ENCODE measurements around the gene DCBLD2. TPM values are rescaled to one million over a fixed set of nuclear protein-coding genes. Genes with fewer than 3 reads are reported as not detected.

DCBLD2 gene
- total and polyA plus RNA-seq, 9 donors = 13.5 to 58.7 (median 38.0) TPM

- 29 to 70% (median 32%) methylated on average over 5 of the region's 5 CpGs for WGBS, 3 donors
- no peak overlapping the region for H3K27ac ChIP-seq
- intact Hi-C loops (cut with DNase I) = no loop called here
- no peak for DNase-seq
- TF ChIP-seq, protein P1, sequence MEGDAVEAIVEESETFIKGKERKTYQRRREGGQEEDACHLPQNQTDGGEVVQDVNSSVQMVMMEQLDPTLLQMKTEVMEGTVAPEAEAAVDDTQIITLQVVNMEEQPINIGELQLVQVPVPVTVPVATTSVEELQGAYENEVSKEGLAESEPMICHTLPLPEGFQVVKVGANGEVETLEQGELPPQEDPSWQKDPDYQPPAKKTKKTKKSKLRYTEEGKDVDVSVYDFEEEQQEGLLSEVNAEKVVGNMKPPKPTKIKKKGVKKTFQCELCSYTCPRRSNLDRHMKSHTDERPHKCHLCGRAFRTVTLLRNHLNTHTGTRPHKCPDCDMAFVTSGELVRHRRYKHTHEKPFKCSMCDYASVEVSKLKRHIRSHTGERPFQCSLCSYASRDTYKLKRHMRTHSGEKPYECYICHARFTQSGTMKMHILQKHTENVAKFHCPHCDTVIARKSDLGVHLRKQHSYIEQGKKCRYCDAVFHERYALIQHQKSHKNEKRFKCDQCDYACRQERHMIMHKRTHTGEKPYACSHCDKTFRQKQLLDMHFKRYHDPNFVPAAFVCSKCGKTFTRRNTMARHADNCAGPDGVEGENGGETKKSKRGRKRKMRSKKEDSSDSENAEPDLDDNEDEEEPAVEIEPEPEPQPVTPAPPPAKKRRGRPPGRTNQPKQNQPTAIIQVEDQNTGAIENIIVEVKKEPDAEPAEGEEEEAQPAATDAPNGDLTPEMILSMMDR (IDR thresholded peaks at IDR 0.05) = no peak
- TF ChIP-seq EP300 (IDR thresholded peaks at IDR 0.05) = no peak
- no peak for TF ChIP-seq POLR2A (IDR thresholded peaks at IDR 0.05)
- H3K27me3 ChIP-seq = no peaks in the 10 kb centered on the region
- H3K9me3 ChIP-seq = no peaks in the 10 kb centered on the region
- H3K36me3 ChIP-seq = no peaks in the 10 kb centered on the region
- no peak overlapping the region for H3K4me3 ChIP-seq
- peaks cover 2% of the 10 kb centered on the region for H3K4me1 ChIP-seq (ENCODE audit: insufficient read depth)
Observed at GRCh38 chr3:98784042-98784441, 117.5 kb downstream of the DCBLD2 start.

DNA sequence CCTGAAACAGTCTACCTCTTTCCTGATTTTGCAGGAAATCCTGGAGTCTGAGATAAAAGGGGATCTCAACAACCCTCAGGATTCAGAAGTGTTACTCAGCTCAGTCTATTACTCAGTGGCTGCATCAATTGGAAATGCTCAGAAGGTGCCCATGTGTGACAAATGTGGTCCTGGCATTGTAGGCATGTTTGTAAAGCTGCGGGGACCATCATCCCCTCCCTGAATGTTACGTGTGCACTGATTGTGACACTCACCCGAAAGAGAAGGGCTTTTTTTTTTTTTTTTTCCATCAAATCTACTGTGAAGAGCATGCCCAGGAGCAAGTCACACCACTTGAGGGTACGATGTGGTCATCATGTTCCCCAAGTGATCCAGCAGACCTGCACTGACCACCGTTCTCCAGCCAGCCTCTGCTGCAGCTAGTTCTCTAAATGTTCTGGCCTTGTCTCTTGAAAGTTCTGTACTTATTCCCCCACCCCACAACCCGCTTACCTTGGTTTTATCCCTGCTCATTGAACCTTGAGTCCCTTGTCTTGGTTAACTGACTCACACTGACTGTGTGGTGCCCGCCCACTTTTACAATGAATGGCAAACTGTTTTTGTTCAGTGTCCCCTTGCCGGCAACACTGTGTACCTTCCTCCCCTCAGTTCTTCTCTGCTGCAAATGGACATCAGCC is 118.5 kb downstream of the DCBLD2 start:
- intact Hi-C loops (cut with DNase I) = no loop called here
- H3K27ac ChIP-seq = no peak overlapping the region
- DNase-seq = no peak

DNA sequence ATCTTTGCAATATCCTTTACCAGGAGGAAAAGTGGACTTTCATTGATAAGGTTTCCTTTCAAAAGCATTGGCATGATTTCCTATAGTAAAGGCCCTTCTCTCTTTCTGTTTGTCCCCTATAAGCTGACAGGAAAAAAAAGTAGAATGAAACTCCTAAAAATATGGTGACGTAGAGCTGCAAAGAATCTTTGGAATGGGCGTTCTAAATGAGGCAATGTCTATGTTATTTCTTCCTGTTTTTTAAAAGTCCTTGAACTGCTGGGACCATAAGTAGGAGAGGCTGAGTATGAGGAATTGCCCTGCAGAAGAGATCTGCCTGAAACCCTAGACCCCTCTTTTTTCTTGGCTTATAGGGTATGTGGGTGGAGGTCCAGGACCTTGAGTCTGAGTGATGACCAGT is 121.2 kb downstream of the DCBLD2 start:
- Histone ChIP-seq H3K9me3 (no peaks in the 10 kb centered on the region), H3K27ac (no peak overlapping the region), H3K27me3 (no peaks in the 10 kb centered on the region), H3K4me3 (no peak overlapping the region), H3K4me1 (ENCODE audit: insufficient read depth) (peaks cover 1% of the 10 kb centered on the region), H3K36me3 (no peaks in the 10 kb centered on the region)
- no peak for DNase-seq
- TF ChIP-seq EP300 (IDR thresholded peaks at IDR 0.05) (no peak), POLR2A (IDR thresholded peaks at IDR 0.05) (no peak)
- TF ChIP-seq, protein P1 (IDR thresholded peaks at IDR 0.05) = no peak
- 65 to 81% (median 80%) methylated on average over 2 of the region's 2 CpGs for WGBS, 3 donors
- intact Hi-C loops (cut with DNase I) = no loop called here

More for the DNA sequence above, 118.5 kb downstream of the DCBLD2 start:
- H3K27me3 ChIP-seq = no peaks in the 10 kb centered on the region
- 87 to 92% (median 89%) methylated on average over 8 of the region's 8 CpGs for WGBS, 3 donors
- peaks cover 2% of the 10 kb centered on the region for H3K4me1 ChIP-seq (ENCODE audit: insufficient read depth)
- H3K36me3 ChIP-seq = no peaks in the 10 kb centered on the region
- H3K9me3 ChIP-seq = no peaks in the 10 kb centered on the region
- no peak overlapping the region for H3K4me3 ChIP-seq
- TF ChIP-seq, protein P1 (IDR thresholded peaks at IDR 0.05) = no peak
- no peak for TF ChIP-seq POLR2A (IDR thresholded peaks at IDR 0.05)
- TF ChIP-seq EP300 (IDR thresholded peaks at IDR 0.05) = no peak

GRCh38 chr3:98779541-98780335 is 121.8 kb downstream of the DCBLD2 start:
- H3K9me3 ChIP-seq = no peaks in the 10 kb centered on the region
- TF ChIP-seq, protein P1 (IDR thresholded peaks at IDR 0.05) = no peak
- no peak for TF ChIP-seq EP300 (IDR thresholded peaks at IDR 0.05)
- TF ChIP-seq POLR2A (IDR thresholded peaks at IDR 0.05) = no peak
- no peaks in the 10 kb centered on the region for H3K27me3 ChIP-seq
- H3K27ac ChIP-seq = no peak overlapping the region
- intact Hi-C loops (cut with DNase I) = no loop called here
- no peaks in the 10 kb centered on the region for H3K4me1 ChIP-seq (ENCODE audit: insufficient read depth)
- 68 to 83% (median 79%) methylated on average over 4 of the region's 4 CpGs for WGBS, 3 donors
- DNase-seq = no peak
- no peak overlapping the region for H3K4me3 ChIP-seq
- H3K36me3 ChIP-seq = no peaks in the 10 kb centered on the region
